ENCODE results near the gene SNRNP70. TPM values are rescaled to one million over a fixed set of nuclear protein-coding genes. Genes with fewer than 3 reads are reported as not detected.
A peak's percentile ranks its signal among the peaks of the same experiment; 100 is the strongest.

SNRNP70 gene
- total and polyA plus RNA-seq, 2 of the 13 experiments (the other 11 are each of a cell fraction or from before 2014, with no cell fraction given), result 150 to 210 TPM

DNA sequence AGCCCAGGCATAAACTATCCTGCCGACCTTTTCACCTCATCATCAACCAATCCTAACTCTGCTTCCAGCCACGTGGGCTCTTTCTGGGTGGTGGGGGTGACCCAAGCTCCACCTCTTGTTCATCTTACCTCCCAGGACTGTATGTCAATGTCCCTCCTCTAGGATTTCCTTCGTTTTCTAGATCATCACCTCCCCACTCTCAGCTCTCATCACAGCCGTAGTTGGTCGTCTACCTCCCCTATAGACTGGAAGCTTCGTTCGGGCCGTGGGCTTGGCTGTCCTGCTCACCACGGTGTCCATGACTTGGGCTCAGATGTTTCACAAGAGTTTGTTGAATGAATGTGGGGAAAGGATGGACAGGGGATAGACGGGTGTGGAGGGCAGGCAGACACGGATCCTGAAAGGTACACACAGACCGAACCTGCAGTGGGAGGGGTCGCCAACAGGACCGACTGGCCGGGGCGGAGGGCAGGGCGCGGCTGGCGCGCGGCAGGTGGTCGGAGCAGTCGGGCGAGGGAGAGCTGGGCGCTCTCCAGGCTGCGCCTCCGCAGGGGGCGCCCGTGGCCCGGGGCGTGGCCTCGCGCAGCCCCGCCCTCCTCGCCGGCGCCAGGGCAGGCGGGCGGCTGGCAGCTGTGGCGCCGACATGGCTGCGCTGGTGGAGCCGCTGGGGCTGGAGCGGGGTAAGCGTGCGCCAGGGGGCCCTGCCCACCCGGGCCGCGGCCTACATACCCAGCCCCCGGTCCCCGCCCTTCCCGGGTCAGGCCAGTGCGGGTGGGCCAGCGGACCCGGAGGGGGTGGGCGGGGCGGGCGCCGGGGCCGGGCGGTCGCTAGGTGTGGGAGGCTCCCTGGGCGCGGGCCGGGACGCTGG, 28.7 kb downstream of the SNRNP70 start, which contains the start of gene LIN7B (continued):
- TF ChIP-seq, protein P1, sequence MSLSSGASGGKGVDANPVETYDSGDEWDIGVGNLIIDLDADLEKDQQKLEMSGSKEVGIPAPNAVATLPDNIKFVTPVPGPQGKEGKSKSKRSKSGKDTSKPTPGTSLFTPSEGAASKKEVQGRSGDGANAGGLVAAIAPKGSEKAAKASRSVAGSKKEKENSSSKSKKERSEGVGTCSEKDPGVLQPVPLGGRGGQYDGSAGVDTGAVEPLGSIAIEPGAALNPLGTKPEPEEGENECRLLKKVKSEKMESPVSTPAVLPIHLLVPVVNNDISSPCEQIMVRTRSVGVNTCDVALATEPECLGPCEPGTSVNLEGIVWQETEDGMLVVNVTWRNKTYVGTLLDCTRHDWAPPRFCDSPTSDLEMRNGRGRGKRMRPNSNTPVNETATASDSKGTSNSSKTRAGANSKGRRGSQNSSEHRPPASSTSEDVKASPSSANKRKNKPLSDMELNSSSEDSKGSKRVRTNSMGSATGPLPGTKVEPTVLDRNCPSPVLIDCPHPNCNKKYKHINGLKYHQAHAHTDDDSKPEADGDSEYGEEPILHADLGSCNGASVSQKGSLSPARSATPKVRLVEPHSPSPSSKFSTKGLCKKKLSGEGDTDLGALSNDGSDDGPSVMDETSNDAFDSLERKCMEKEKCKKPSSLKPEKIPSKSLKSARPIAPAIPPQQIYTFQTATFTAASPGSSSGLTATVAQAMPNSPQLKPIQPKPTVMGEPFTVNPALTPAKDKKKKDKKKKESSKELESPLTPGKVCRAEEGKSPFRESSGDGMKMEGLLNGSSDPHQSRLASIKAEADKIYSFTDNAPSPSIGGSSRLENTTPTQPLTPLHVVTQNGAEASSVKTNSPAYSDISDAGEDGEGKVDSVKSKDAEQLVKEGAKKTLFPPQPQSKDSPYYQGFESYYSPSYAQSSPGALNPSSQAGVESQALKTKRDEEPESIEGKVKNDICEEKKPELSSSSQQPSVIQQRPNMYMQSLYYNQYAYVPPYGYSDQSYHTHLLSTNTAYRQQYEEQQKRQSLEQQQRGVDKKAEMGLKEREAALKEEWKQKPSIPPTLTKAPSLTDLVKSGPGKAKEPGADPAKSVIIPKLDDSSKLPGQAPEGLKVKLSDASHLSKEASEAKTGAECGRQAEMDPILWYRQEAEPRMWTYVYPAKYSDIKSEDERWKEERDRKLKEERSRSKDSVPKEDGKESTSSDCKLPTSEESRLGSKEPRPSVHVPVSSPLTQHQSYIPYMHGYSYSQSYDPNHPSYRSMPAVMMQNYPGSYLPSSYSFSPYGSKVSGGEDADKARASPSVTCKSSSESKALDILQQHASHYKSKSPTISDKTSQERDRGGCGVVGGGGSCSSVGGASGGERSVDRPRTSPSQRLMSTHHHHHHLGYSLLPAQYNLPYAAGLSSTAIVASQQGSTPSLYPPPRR (CRISPR knock-in tag; IDR thresholded peaks at IDR 0.05; ENCODE audit: borderline replicate concordance), result no peak
- TF ChIP-seq KLF16 (CRISPR knock-in tag; IDR thresholded peaks at IDR 0.05) (peak in 1 of 2 experiments; percentile 38; a peak in 2 of 4 replicates), IRF2 (CRISPR knock-in tag; IDR thresholded peaks at IDR 0.05) (0 out of 2 replicates have a peak, but pooled peaks have one; percentile 25), KMT2A (CRISPR knock-in tag; IDR thresholded peaks at IDR 0.05) (no peak), MAZ (IDR thresholded peaks at IDR 0.05; ENCODE audit: borderline replicate concordance, low read depth, low read length) (0 out of 2 replicates have a peak, but pooled peaks have one; percentile 40), MAZ (CRISPR knock-in tag; IDR thresholded peaks at IDR 0.05; ENCODE audit: low read depth) (peak; percentile 72; the same call in 1 of the 2 replicates), ZNF326 (CRISPR knock-in tag; IDR thresholded peaks at IDR 0.05; ENCODE audit: borderline replicate concordance) (no peak), SP140L (CRISPR knock-in tag; IDR thresholded peaks at IDR 0.05; ENCODE audit: borderline replicate concordance) (no peak), ZBTB3 (CRISPR knock-in tag; IDR thresholded peaks at IDR 0.05; ENCODE audit: borderline replicate concordance, low read depth) (no peak), ZNF782 (CRISPR knock-in tag; IDR thresholded peaks at IDR 0.05; ENCODE audit: borderline replicate concordance) (peak; percentile 66; the same call in 1 of the 2 replicates), REL (CRISPR knock-in tag; conservative IDR thresholded peaks at IDR 0.05) (no peak), GTF3A (CRISPR knock-in tag; conservative IDR thresholded peaks at IDR 0.05) (no peak), ZNF7 (CRISPR knock-in tag; IDR thresholded peaks at IDR 0.05) (no peak), ZNF446 (CRISPR knock-in tag; IDR thresholded peaks at IDR 0.05) (peak; percentile 64; the same call in 1 of the 2 replicates), GABPA (IDR thresholded peaks at IDR 0.05; ENCODE audit: low read depth, low read length) (no peak), GABPA (CRISPR knock-in tag; IDR thresholded peaks at IDR 0.05; ENCODE audit: low read depth) (no peak)
- TF ChIP-seq, protein P2, sequence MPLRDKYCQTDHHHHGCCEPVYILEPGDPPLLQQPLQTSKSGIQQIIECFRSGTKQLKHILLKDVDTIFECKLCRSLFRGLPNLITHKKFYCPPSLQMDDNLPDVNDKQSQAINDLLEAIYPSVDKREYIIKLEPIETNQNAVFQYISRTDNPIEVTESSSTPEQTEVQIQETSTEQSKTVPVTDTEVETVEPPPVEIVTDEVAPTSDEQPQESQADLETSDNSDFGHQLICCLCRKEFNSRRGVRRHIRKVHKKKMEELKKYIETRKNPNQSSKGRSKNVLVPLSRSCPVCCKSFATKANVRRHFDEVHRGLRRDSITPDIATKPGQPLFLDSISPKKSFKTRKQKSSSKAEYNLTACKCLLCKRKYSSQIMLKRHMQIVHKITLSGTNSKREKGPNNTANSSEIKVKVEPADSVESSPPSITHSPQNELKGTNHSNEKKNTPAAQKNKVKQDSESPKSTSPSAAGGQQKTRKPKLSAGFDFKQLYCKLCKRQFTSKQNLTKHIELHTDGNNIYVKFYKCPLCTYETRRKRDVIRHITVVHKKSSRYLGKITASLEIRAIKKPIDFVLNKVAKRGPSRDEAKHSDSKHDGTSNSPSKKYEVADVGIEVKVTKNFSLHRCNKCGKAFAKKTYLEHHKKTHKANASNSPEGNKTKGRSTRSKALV (CRISPR knock-in tag; IDR thresholded peaks at IDR 0.05), result no peak
- TF ChIP-seq, protein P3, sequence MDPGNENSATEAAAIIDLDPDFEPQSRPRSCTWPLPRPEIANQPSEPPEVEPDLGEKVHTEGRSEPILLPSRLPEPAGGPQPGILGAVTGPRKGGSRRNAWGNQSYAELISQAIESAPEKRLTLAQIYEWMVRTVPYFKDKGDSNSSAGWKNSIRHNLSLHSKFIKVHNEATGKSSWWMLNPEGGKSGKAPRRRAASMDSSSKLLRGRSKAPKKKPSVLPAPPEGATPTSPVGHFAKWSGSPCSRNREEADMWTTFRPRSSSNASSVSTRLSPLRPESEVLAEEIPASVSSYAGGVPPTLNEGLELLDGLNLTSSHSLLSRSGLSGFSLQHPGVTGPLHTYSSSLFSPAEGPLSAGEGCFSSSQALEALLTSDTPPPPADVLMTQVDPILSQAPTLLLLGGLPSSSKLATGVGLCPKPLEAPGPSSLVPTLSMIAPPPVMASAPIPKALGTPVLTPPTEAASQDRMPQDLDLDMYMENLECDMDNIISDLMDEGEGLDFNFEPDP (CRISPR knock-in tag; conservative IDR thresholded peaks at IDR 0.05), result no peak
- TF ChIP-seq, protein P4, sequence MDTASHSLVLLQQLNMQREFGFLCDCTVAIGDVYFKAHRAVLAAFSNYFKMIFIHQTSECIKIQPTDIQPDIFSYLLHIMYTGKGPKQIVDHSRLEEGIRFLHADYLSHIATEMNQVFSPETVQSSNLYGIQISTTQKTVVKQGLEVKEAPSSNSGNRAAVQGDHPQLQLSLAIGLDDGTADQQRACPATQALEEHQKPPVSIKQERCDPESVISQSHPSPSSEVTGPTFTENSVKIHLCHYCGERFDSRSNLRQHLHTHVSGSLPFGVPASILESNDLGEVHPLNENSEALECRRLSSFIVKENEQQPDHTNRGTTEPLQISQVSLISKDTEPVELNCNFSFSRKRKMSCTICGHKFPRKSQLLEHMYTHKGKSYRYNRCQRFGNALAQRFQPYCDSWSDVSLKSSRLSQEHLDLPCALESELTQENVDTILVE (CRISPR knock-in tag; IDR thresholded peaks at IDR 0.05), result no peak
